GM21576 (cell line): ENCODE data around the gene RIBC2.
"Not testable (repeated sequence)": the region's sequence is repeated elsewhere in the genome, so short reads cannot be mapped to it uniquely, and the experiment has no call there.

Experiments used
- ATAC-seq: cut with Tn5 transposase; IDR thresholded peaks from one replicate; pipeline ENCODE4 v1.9.1; 2021; ENCODE audit warnings: mild to moderate bottlenecking, moderate library complexity; ENCODE audit not compliant: unreplicated experiment

The RIBC2 gene

DNA sequence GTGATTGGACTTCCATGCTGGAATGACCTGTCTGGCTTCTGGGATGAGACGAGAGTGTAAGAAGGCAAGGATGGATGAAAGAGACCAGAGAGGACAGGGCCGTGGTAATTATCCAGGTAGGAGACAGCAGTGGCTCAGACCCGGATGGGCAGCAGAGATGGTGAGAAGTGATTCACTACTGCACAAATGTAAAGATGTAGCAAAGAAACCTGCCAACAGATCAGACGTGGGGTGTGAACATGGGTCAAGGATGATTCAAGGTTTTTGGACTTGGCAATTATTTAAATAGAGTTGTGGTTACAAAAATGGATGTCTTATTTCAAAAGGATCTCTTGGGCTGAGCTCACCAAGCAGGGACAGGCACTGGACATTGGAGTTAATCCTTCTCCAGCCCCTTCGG is 32.7 kb downstream of the RIBC2 start:
- ATAC-seq: no peak

DNA sequence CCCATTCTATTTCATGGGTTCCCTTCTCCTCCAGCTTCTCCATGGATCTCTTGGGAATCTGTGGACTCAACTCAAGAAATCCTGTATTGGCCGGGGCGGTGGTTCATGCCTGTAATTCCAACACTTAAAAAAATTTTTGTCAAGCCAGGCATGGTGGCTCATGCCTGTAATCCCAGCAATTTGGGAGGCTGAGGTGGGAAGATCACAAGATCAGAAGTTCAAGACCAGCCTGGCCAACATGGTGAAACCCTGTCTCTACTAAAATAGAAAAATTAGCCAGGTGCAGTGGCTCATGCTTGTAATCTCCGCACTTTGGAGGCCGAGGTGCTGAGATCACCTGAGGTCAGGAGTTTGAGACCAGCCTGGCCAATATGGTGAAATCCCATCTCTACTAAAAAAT is 34.1 kb downstream of the RIBC2 start:
- ATAC-seq: not testable (repeated sequence)

DNA sequence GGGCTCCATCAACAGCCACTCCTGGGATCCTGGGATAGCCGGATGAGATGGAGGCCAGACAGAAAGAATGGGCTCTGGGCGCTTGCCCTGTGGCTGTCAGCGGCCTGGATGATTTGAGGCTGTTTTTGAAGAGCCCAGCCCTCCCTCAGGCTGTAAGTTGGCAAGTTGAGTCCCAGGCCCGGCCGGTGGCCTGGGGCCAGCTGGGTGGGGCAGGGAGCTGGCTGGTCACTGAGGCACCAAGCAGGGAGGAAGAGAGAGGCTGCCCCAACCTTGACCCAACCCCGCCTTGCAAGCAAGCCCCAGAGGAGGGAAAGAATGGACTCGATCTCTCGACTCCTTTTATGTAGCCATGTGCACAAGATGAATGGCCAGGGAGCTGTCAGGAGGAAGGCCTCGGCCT is 34.9 kb downstream of the RIBC2 start:
- no peak for ATAC-seq

DNA sequence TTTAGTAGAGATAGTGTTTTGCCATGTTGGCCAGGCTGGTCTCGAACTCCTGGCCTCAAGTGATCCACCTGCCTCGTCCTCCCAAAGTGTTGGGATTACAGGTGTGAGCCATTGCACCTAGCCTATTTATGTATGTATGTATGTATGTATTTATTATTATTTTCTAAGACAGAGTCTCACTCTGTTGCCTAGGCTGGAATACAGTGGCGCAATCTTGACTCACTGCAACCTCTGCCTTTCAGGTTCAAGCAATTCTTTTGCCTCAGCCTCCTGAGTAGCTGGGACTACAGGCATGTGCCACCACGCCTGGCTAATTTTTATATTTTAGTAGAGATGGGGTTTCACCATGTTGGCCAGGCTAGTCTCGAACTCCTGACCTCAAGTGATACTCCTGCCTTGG is 35.9 kb downstream of the RIBC2 start:
- ATAC-seq: not testable (repeated sequence)

DNA sequence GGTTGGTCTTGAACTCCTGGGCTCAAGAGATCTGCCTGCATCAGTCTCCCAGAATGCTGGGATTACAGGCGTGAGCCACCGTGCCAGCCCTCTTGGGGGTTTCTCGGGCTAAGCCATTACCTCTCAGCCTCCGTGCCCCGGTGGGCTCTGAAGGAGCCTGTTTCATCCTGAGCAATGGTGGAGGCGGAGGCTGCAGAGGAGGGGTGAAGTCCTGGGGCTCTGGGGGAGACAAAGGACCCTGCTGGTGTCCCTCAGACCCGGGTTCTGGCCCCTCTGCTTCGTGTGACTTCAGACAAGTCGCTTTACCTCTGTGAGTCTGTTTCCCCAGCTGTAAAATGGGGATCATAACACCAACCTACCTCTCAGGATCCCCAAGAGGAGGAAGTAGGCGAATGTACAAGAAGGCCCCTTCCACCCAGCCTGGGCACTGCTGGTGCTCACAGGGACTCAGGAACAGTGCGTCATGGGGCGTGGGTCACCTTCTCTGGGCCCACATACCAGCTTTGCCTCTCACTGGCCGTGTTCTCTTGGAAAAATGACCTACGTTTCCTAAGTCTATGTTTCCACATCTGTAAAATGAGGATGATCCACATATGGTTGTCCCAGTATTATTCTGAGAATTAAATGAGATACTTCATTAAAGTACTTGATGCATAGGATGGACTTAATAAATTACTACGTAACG is 36.8 kb downstream of the RIBC2 start:
- ATAC-seq: no peak

DNA sequence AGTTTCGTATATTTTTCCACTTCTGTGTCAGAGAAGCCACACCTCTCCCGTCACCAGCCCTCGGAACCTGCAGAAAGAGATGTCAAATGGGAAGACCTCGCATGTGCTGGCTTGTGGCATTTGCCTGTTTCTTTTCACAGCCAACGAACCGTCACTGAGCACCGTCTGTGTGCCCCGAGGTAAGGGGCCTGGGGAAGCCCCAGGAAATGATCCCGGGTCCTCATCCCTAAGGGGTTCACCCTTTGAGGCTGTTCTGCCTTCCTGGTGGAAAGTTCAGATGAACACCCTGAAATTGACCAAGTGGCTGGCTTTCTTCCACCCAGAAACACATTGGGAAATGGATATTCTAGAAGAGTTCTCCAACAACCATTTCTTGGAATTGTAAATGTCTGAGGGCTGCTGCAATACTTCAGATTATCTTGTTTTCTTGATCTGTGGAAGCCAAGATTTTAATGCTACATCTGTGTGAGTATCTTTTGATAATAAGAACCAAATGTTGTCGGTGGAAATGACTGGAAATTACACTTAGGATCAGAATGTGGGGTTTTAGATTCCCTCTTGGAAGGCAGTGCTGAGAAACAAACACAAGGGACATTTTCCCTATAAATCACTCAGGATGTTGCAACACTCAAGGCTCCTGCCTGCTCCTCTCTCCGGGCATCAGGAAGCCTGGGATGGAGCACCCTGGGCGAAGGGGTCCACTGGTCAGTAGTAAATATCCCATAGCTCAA is 37.6 kb downstream of the RIBC2 start:
- no peak for ATAC-seq

DNA sequence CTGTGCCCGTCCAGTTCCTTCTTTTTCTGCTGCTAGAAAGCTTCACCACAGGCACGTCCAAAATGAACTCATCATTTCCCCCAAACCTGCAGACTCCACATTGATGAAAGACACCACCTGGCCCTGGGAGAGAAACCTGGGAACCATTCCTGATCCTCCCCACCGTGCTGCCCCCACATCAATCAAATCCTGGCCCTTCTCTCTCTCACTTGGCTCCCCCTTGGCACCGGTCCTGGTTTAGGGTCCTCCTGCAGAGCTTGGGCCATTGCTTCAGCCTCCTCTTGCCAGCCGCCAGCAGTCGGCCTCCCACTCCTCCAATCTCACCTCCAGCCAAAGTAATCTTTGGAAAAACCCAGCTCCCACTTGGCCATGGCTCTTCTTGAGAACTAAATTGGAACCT is 38.5 kb downstream of the RIBC2 start:
- no peak for ATAC-seq

DNA sequence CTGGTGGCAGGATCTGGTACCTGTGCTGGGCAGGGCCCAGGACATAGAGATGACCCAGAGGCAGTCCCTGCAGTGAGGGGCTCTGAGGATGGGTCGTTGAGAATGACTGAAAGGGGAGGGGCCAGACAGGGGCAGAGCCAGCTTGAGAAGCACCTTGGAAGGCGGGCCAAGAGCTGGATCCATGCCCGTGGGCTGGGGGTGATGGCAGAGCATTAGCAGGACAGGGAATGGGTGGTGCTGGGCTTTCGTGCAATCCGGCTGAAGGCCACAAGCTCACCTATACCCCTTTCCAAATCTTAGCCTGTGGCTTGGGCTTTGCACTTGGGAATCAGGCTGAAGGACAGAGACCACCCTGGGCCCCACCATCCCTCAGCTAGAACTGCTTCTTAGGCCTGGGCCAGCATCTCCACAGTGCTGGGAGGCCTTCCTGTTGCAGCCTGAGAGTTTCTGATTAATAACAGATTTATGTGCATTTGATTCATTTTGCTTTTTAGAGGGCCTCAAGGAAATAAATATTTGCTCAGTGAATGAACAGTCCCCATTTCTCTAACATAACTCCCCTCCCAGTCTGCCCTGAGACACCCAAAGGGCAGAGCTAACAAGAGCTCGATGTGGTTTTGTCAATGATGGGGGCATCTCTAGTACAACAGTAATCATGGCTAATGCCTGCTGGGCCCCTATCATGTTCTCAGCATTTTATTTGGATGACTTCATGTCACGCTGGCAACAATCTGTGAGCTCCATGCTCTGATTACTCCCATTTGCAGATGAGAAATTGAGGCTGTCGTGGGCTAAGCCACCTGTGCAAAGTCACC is 39.3 kb downstream of the RIBC2 start:
- ATAC-seq: no peak

DNA sequence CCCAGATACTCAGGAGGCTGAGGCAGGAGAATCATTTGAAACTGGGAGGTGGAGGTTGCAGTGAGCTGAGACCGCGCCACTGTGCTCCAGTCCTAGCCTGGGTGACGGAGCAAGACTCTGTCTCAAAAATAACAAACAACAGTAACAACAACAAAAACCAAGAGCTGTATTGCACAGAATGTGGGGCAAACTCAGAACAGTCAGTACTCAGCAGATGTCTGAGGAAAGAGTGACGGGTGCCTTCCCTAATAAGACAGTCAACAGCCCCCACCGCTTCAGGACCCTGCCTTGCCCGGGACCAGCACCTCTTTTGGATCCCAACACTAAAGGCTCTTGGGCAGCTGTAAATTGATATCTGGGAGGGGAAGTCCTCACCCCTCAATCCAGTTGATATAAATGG is 40.3 kb downstream of the RIBC2 start:
- no peak for ATAC-seq

DNA sequence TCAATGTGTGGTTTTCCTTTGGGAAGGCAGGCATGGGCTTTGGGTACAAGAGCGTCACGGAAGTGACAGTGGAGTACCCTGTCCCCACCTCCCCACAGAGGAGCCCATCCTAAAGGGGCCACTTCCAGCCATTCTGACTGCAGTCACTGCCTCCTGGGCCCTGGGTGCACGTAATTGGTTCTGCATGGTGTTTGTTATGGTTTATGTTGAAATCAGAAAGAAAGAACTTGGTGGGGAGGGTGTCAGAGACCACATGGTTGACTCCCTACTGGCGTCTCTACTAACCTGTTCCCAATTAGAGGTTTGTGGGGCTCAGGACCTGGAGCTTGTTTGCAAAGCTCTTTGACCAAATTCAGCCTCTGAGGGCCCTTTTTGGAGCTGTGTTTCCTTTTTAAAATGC is 40.8 kb downstream of the RIBC2 start:
- no peak for ATAC-seq

DNA sequence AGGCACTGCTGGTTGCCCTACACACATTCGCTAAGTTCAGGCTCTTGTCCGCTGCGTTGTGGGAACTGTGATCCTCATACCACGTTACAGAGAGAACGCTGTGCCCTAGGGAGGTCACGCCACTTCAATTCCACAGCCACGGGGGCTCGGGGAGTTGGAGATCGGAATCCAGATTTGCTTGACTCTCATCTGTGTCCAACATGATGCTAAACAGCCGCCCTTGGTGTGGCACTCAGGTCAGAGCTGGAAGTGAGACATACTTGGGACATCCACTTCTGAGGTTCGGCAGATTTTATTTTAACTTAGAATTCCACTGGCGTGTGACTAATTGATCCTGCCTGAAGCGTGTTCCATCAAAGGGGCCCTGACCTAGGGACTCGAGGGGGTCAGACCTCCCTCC is 41.7 kb downstream of the RIBC2 start:
- no peak for ATAC-seq

DNA sequence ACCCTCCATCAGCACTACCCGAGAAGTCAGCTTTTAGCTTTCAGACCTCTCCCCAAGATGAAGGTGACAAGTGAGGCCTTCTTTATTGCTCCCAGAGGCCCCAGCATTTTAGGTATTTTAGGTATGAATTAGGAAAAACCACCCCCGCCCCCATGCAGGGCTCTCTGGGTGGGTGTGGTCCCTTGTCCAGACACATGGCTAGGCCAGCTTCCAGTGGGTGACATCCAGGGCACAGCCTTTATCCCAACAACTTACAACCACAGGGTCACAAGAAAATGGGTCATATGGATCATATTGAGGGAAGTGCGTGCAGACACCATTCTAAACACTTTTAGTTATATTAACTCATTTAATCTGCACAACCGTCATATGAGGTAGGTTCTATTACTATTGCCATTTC is 42.1 kb downstream of the RIBC2 start:
- ATAC-seq: no peak

DNA sequence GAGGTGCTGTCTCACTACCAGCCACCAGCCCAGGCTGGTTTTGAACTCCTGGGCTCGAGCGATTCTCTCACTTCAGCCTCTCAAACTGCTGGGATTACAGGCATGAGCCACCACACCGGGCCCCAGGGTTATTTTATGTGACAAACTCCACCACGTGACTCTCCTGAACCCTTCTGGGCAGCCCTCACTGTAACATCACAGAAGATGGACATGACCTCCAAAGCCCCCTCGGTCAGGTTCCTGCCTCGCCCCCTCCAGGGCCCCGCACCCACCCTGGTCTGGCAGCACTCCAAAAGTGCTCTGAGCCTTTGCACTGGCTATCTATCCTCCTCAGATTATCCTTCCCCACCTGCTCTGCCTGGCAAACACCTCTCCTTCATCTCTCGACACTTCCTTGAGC is 43.3 kb downstream of the RIBC2 start:
- ATAC-seq: no peak

DNA sequence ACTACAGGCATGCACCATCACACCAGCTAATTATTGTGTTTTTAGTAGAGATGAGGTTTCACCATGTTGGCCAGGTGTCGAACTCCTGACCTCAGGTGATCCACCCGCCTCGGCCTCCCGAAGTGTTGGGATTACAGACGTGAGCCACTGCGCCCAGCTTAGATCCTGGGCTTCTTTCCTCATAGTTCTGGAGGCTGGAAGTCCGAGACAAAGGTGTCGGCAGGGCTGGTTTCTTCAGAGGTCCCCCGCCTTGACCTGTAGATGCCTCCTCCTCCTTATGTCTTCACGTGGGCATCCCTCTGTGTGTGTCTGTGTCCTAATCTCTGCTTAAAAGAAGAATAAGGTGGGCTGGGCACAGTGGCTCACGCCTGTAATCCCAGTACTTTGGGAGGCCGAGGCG is 45.0 kb downstream of the RIBC2 start:
- ATAC-seq: no peak

DNA sequence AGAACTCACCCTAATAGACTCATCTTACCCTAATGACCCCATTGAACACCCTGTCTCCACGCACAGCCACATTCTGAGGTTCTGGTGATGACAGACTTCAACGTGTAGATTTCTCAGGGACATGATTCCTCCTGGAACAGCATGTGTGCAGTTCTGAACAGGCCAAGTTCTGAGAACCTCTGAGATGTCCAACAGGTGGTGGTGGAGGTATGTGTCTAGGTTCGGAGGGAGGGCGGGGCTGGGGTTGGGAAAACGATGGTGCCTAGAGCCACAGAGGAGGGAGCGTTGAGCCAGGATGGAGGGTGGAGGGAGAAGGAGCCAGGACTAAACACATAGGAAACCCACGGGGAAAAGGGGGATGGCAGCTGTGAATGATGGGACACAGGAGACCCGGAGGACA is 45.7 kb downstream of the RIBC2 start:
- no peak for ATAC-seq

DNA sequence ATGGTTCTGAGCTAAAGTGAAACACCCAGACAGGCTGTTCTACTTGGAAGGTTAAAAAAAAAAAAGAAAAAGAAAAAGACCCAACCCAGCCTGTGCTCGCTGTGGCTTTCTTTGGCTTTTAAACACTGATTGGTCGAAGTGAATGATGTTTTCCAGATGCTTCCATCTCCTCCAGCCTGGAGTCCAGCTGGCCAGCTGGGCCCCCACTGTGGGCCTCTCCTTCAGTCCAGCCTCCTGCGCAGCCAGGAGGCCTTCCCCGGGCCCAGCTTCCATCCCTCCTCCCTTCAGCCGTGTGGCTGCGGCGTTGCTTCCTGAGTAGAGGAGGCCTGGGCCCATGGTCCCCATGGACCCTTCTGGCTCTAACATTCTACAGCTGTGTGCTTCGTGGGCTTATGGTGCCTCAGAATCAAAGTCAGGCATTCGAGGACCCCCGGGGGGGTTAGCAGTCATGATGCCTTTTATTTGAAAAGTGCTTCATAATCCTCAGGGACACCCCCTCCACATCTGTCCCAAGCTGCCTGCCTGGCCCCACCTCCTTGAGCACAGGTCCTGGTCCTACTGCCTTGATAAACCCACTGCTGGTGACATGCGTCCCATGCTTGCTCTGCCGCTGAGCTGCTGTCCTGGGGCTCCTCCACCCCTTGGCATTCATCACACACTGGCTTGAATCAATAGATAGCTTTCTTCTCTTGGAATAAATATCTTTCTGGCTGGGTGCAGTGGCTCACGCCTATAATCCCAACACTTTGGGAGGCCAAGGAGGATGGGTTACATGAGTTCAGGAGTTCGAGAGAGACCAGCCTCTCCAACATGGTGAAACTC is 47.0 kb downstream of the RIBC2 start:
- ATAC-seq: no peak

DNA sequence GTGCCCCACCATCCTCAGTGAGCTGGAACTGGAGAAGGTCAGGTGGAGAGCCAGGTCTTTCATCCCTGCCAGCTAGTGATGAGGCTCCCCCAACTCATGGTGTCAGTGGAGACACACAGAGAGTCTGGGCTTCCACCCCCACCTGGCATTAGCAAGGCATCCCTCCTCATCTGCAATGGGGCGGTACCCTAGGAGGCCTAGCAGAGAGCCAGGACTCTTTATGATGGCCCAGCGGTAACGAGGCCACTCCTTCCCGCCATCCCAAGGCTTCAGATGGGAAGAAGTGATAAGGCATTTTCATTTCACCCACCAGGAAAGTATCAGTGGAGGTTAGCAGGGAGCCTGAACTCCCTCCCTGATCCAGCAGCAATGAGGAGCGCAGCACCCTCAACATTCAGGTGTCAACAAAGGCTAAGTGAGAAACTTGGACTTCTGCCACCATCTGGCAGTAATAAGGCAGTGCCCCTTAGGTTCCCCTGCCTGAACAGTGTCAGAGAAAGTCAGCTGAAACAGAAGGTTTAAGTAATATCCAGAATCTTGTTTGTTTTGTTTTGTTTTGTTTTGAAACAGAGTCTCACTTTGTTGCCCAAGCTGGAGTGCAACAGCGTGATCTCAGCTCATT is 48.7 kb downstream of the RIBC2 start:
- ATAC-seq: no peak

DNA sequence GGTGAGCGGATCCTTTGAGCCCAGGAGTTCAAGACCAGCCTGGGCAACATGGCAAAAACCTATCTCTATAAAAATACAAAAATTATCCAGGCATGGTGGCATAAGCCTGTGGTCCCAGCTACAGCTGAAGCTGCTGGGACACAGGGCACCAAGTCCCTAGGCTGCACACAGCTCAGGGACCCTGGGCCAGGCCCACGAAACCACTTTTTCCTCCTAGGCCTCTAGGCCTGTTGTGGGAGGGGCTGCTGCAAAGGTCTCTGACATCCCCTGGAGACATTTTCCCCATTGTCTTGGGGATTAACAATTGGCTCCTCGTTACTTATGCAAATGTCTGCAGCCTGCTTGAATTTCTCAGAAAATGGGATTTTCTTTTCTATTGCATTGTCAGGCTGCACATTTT is 50.2 kb downstream of the RIBC2 start:
- not testable (repeated sequence) for ATAC-seq

DNA sequence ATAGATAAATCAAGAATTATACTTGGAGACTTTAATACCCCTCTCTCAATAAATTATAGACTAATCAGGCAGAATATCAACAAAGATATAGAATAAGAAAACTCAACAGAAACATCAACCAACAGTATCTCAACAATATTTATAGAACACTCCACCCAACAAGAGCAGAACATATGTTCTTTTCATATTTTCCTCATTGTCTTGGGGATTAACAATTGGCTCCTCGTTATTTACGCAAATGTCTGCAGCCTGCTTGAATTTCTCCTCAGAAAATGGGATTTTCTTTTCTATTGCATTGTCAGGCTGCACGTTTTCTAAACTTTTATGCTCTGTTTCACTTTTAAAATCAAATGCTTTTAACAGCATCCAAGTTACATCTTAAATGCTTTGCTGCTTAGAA is 52.1 kb downstream of the RIBC2 start:
- no peak for ATAC-seq

DNA sequence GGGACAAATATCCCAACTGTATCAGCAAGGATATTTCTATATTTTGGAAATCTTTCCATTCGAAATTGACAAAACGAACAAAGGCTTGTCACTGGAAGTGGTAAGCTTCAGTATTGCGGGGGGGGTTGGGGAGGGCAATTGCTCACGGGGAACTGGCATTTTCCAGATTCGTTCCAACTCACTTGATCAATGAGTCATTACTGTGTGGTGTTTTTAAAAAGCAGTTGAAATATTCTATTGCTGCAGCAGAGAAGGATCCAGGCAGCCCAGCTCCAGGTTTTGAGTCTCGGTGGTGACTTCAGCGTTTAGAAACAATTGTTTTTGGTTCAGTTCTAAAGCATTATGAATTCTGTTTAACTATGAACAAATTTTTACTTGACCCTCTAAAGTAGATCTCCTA is 55.4 kb downstream of the RIBC2 start:
- no peak for ATAC-seq
